ENCODE results near the gene OR8J3. TPM values are rescaled to one million over a fixed set of nuclear protein-coding genes. Genes with fewer than 3 reads are reported as not detected.

The OR8J3 gene
- total and polyA plus RNA-seq, 2 of the 8 experiments (the other 6 are each of a cell fraction or from before 2014, with no cell fraction given): not detected

DNA sequence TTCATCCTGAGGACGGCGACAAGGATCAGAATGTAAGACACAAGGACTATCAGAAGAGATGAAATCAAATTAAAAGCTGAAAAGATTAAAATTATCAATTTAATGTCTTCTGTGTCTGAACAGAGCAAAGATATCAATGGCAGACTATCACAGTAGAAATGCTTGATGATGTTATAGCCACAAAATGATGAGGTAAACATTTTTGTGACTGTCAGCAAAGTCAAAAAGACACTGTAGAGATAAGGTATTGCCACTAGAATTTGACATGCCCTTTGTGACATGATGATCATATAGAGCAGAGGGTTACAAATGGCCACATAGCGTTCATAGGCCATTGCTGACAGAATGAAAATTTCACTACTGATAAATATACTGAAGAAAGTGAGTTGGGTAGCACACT lies 48.6 kb upstream of the OR8J3 start:
- WGBS, 2 experiments (ENCODE audit: extremely low coverage in 1 of 2, insufficient coverage in 1 of 2, insufficient read length in 1 of 2, insufficient replicate concordance in 2 of 2, low coverage in 1 of 2, low lambda C conversion rate in 2 of 2, missing lambda C conversion rate in 1 of 2): 96% methylated on average over 3 of the region's 3 CpGs; no CpG with 5 or more reads in 1 of the 2 experiments
- Histone ChIP-seq H4K91ac (replicated peaks; ENCODE audit: insufficient read length, low read length) (no peak overlapping the region), H4K20me1 (replicated peaks in 1 of 2; ENCODE audit: control insufficient read depth in 1 of 2, insufficient read depth in 2 of 2, low read length in 2 of 2) (no peaks in the 10 kb centered on the region), H3K27ac (ENCODE audit: low read depth, low read length) (no peak overlapping the region), H3K23ac (ENCODE audit: insufficient read length) (no peak overlapping the region), H3K18ac (ENCODE audit: extremely low read depth, low read length) (no peak overlapping the region), H3K4me3 (ENCODE audit: extremely low read depth in 1 of 4, insufficient read depth in 2 of 4, low read depth in 3 of 4, low read length in 4 of 4) (no peak overlapping the region), H2BK15ac (ENCODE audit: low read length) (no peak overlapping the region), H2AK5ac (ENCODE audit: low read depth, low read length) (no peak overlapping the region), H3K27me3 (replicated peaks in 1 of 4; ENCODE audit: control insufficient read depth in 3 of 4, extremely low read depth in 1 of 4, insufficient read depth in 3 of 4, low read length in 3 of 4) (no peaks in the 10 kb centered on the region), H3K23me2 (ENCODE audit: low read depth, low read length) (no peaks in the 10 kb centered on the region), H3K36me3 (ENCODE audit: control insufficient read depth in 2 of 4, insufficient read depth in 4 of 4, low read length in 3 of 4) (no peaks in the 10 kb centered on the region), H2BK12ac (ENCODE audit: low read depth, low read length) (no peak overlapping the region), H4K8ac (ENCODE audit: extremely low read depth, insufficient read depth, low read length) (no peak overlapping the region), H3K4ac (replicated peaks; ENCODE audit: insufficient read length, low read depth, low read length) (no peak overlapping the region), H3K79me1 (ENCODE audit: low read depth, low read length) (no peaks in the 10 kb centered on the region), H2BK120ac (replicated peaks; ENCODE audit: low read depth, low read length) (no peak overlapping the region), H2BK20ac (ENCODE audit: low read length) (no peak overlapping the region), H3K79me2 (ENCODE audit: control insufficient read depth in 1 of 2, insufficient read depth in 2 of 2, low read length in 2 of 2) (no peaks in the 10 kb centered on the region), H3K4me1 (replicated peaks in 1 of 4; ENCODE audit: control insufficient read depth in 3 of 4, insufficient read depth in 4 of 4, low read length in 3 of 4) (no peaks in the 10 kb centered on the region), H3K56ac (replicated peaks; ENCODE audit: insufficient read length, low read depth, low read length) (no peak overlapping the region), H3K9me3 (ENCODE audit: insufficient read depth in 2 of 2, low read depth in 1 of 2, low read length in 1 of 2) (peaks cover 0 to 5% of the 10 kb centered on the region in 2 experiments; a peak in 2 of 4 replicates), H4K5ac (ENCODE audit: insufficient read length, low read depth, low read length) (no peak overlapping the region), H3K4me2 (ENCODE audit: insufficient read depth in 1 of 2, low read depth in 2 of 2, low read length in 2 of 2) (no peak overlapping the region), H3K14ac (ENCODE audit: insufficient read length) (no peak overlapping the region), H3K9ac (replicated peaks in 1 of 4; ENCODE audit: extremely low read depth in 1 of 4, low read depth in 3 of 4, low read length in 3 of 4) (no peak overlapping the region), H2BK5ac (ENCODE audit: low read depth, low read length) (no peak overlapping the region), H2AFZ (ENCODE audit: low read length) (no peak overlapping the region)
- DNase-seq (ENCODE audit: low read depth in 1 of 2, low spot score in 2 of 2) (no peak), FAIRE-seq (no peak)
- ChIA-PET CTCF (ENCODE audit: partially characterized antibody) (no interaction called here), POLR2A (ENCODE audit: partially characterized antibody) (no interaction called here)
- TF ChIP-seq YY1 (IDR thresholded peaks at IDR 0.05; ENCODE audit: low read depth, low read length) (no peak), CHD1 (IDR thresholded peaks at IDR 0.05; ENCODE audit: low read depth, low read length) (no peak), CHD2 (IDR thresholded peaks at IDR 0.05; ENCODE audit: low read length) (no peak), HDAC6 (IDR thresholded peaks at IDR 0.05; ENCODE audit: low read depth, low read length) (no peak), JUND (IDR thresholded peaks at IDR 0.05; ENCODE audit: low read length) (no peak), SRF (IDR thresholded peaks at IDR 0.05; ENCODE audit: low read depth, low read length) (no peak), TEAD4 (IDR thresholded peaks at IDR 0.05; ENCODE audit: low read depth, low read length) (no peak), SP1 (IDR thresholded peaks at IDR 0.05; ENCODE audit: low read depth, low read length) (no peak), POLR2A (IDR thresholded peaks at IDR 0.05; ENCODE audit: control extremely low read depth in 1 of 2, low read depth in 2 of 2, low read length in 2 of 2) (no peak), SIRT6 (IDR thresholded peaks at IDR 0.05; ENCODE audit: low read length) (no peak), TAF1 (IDR thresholded peaks at IDR 0.05; ENCODE audit: low read depth, low read length) (no peak), RAD21 (IDR thresholded peaks at IDR 0.05 in 1 of 2, conservative IDR thresholded peaks at IDR 0.05 in 1 of 2; ENCODE audit: low read depth in 2 of 2, low read length in 2 of 2) (no peak)
- TF ChIP-seq, protein P1, sequence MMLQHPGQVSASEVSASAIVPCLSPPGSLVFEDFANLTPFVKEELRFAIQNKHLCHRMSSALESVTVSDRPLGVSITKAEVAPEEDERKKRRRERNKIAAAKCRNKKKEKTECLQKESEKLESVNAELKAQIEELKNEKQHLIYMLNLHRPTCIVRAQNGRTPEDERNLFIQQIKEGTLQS (IDR thresholded peaks at IDR 0.05; ENCODE audit: insufficient read depth, low read depth, low read length): no peak
- TF ChIP-seq, protein P2, sequence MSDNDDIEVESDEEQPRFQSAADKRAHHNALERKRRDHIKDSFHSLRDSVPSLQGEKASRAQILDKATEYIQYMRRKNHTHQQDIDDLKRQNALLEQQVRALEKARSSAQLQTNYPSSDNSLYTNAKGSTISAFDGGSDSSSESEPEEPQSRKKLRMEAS (IDR thresholded peaks at IDR 0.05): no peak
- TF ChIP-seq, protein P3, sequence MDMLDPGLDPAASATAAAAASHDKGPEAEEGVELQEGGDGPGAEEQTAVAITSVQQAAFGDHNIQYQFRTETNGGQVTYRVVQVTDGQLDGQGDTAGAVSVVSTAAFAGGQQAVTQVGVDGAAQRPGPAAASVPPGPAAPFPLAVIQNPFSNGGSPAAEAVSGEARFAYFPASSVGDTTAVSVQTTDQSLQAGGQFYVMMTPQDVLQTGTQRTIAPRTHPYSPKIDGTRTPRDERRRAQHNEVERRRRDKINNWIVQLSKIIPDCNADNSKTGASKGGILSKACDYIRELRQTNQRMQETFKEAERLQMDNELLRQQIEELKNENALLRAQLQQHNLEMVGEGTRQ (IDR thresholded peaks at IDR 0.05; ENCODE audit: low read length): no peak
